K562 (cell line): ENCODE results near the gene NTM. TPM values are rescaled to one million over a fixed set of nuclear protein-coding genes. Genes with fewer than 3 reads are reported as not detected.

Experiments used
- ATAC-seq: fragments of 200-7000 bp; cut with Tn5 transposase; 3 replicates; pipeline ENCODE4 v1.9.1; 2020; ENCODE audit warnings: moderate library complexity
- BruUV-seq: library from RNA; stranded (reverse); fragments of 400-500 nt; replicated peaks from 2 replicates; lab custom pipeline; 2021; lab: Mats Ljungman, UMichigan
- CTCF ChIA-PET: fragments of 300-600 bp; formaldehyde crosslinking; extraction: SDS; loops from one replicate; lab custom pipeline; 2021; ENCODE audit warnings: low intra/inter-chr PET ratio; lab: Yijun Ruan, JAX
- POLR2A ChIA-PET: fragments of 300-600, 350-650 bp; sonication (Branson Sonifier 250); formaldehyde crosslinking; extraction: SDS; loops from one replicate; lab custom pipeline; 2021; ENCODE audit warnings: antibody characterized with exemption, inconsistent platforms; lab: Yijun Ruan, JAX
- DNase-seq, 4 experiments: peaks; one replicate each; pipeline versions ENCODE4 v3.0.0 to v3.0.0-alpha.2; 2011 to 2018; ENCODE audit warnings: low spot score in 3 of 4, mixed read lengths in 3 of 4; ENCODE audit errors: extremely low read depth in 1 of 4
- FAIRE-seq: peaks from 2 replicates; lab custom pipeline; 2011; peaks lifted over from hg19 to GRCh38; lab: Jason Lieb, UNC
- H2AFZ ChIP-seq: 2 replicates; pipeline ENCODE4 v1.6.0; 2011; ENCODE audit warnings: low read depth, low read length, control low read depth, inconsistent platforms
- H3K27ac ChIP-seq: fragments of 200-600 bp; 3 replicates; pipeline ENCODE4 v1.8.0; 2011; ENCODE audit warnings: low read depth, mild to moderate bottlenecking, control low read depth, inconsistent platforms, low read length, moderate library complexity, mixed read lengths; ENCODE audit errors: extremely low read depth
- H3K27me3 ChIP-seq, 2 experiments: fragments of 300-600 bp in 1 of 2; 2 replicates in 1 of 2; 3 replicates in 1 of 2; pipeline versions ENCODE4 v1.6.0 to v1.8.0; 2011; ENCODE audit warnings: inconsistent platforms in 2 of 2, low read length in 2 of 2, mild to moderate bottlenecking in 1 of 2, mixed read lengths in 1 of 2, moderate library complexity in 1 of 2; ENCODE audit not compliant: control insufficient read depth in 2 of 2, insufficient read depth in 2 of 2
- H3K36me3 ChIP-seq: fragments of 300-600 bp; 3 replicates; pipeline ENCODE4 v1.8.0; 2011; ENCODE audit warnings: mild to moderate bottlenecking, low read length, inconsistent platforms; ENCODE audit not compliant: control insufficient read depth, insufficient read depth
- H3K4me1 ChIP-seq, 2 experiments: fragments of 200-600 bp in 1 of 2; replicated peaks in 1 of 2; 2 replicates in 1 of 2; 3 replicates in 1 of 2; pipeline versions ENCODE4 v1.5.1 to v1.8.0; 2011; ENCODE audit warnings: inconsistent platforms in 2 of 2, low read length in 2 of 2, mild to moderate bottlenecking in 1 of 2, mixed read lengths in 1 of 2, moderate library complexity in 1 of 2; ENCODE audit not compliant: control insufficient read depth in 2 of 2, insufficient read depth in 2 of 2
- H3K4me2 ChIP-seq: 2 replicates; pipeline ENCODE4 v1.6.1; 2011; ENCODE audit warnings: low read length, control low read depth, inconsistent platforms, mixed read lengths; ENCODE audit not compliant: insufficient read depth
- H3K4me3 ChIP-seq: fragments of 200-600 bp; sonication (generic), shearing (Covaris generic); 2 replicates; pipeline ENCODE4 v1.5.1; 2016; ENCODE audit warnings: control low read depth, inconsistent platforms
- H3K79me2 ChIP-seq: fragments of 200-600 bp; 3 replicates; pipeline ENCODE4 v1.8.0; 2011; ENCODE audit warnings: low read length, inconsistent platforms; ENCODE audit not compliant: control insufficient read depth, insufficient read depth
- H3K9ac ChIP-seq, 2 experiments: 2 replicates each; pipeline versions ENCODE4 v1.6.0 to v1.6.1; 2011; ENCODE audit warnings: low read depth in 2 of 2, low read length in 2 of 2, control low read depth in 1 of 2, inconsistent platforms in 1 of 2, mild to moderate bottlenecking in 1 of 2, mixed read lengths in 1 of 2; ENCODE audit not compliant: insufficient read depth in 1 of 2
- H3K9me1 ChIP-seq: one replicate; pipeline ENCODE4 v1.6.0; 2011; ENCODE audit warnings: inconsistent platforms, mild to moderate bottlenecking, low read length, moderate library complexity; ENCODE audit not compliant: control insufficient read depth, insufficient read depth
- H3K9me3 ChIP-seq: replicated peaks from 2 replicates; pipeline ENCODE4 v1.5.1; 2011; ENCODE audit warnings: low read depth, low read length, inconsistent platforms; ENCODE audit not compliant: control insufficient read depth, insufficient read depth
- H4K20me1 ChIP-seq: replicated peaks from 2 replicates; pipeline ENCODE4 v1.6.1; 2011; ENCODE audit warnings: low read length, inconsistent platforms, mixed read lengths; ENCODE audit not compliant: control insufficient read depth, insufficient read depth
- ATF3 ChIP-seq, 2 experiments: fragments of 450-650 bp in 1 of 2; sonication (generic) in 1 of 2; formaldehyde crosslinking in 1 of 2; IDR thresholded peaks in 1 of 2; conservative IDR thresholded peaks in 1 of 2; 2 replicates each; pipeline versions ENCODE4 v1.6.1 to v1.8.1; 2016 to 2023; ENCODE audit warnings: mild to moderate bottlenecking in 2 of 2, moderate library complexity in 2 of 2, inconsistent platforms in 1 of 2, missing genetic modification reagents in 1 of 2
- BCLAF1 ChIP-seq, 2 experiments: fragments of 450-650 bp in 1 of 2; IDR thresholded peaks; 2 replicates each; pipeline ENCODE4 v1.6.1; 2011 to 2017; ENCODE audit warnings: low read depth in 2 of 2, antibody characterized with exemption in 1 of 2, borderline replicate concordance in 1 of 2, low read length in 1 of 2, mild to moderate bottlenecking in 1 of 2, mixed read lengths in 1 of 2; ENCODE audit not compliant: control insufficient read depth in 1 of 2
- EGR1 ChIP-seq: fragments of 450-650 bp; conservative IDR thresholded peaks from 2 replicates; pipeline ENCODE4 v1.6.1; 2017; ENCODE audit warnings: mild to moderate bottlenecking
- JUND ChIP-seq, 2 experiments: IDR thresholded peaks; 2 replicates in 1 of 2; 3 replicates in 1 of 2; pipeline ENCODE4 v1.6.1; 2011; ENCODE audit warnings: borderline replicate concordance in 2 of 2, low read depth in 2 of 2, low read length in 2 of 2, improper control_type of control experiment in 1 of 2, missing biosample characterization in 1 of 2, missing genetic modification characterization in 1 of 2, missing genetic modification reagents in 1 of 2
- MBD2 ChIP-seq: sonication (generic); IDR thresholded peaks from 2 replicates; pipeline ENCODE4 v1.6.1; 2016; ENCODE audit warnings: low read depth, borderline replicate concordance
- NRF1 ChIP-seq, 2 experiments: fragments of 450-650 bp; IDR thresholded peaks in 1 of 2; conservative IDR thresholded peaks in 1 of 2; 2 replicates each; pipeline ENCODE4 v1.6.1; 2014; ENCODE audit warnings: mild to moderate bottlenecking in 2 of 2
- POLR3G ChIP-seq: IDR thresholded peaks from 2 replicates; pipeline ENCODE4 v1.6.1; 2011; ENCODE audit not compliant: insufficient read length, insufficient replicate concordance; ENCODE audit errors: extremely low read depth
- SIN3B ChIP-seq: fragments of 450-650 bp; IDR thresholded peaks from 2 replicates; pipeline ENCODE4 v1.6.1; 2017; ENCODE audit warnings: low read depth, mild to moderate bottlenecking, moderate library complexity
- SMAD2 ChIP-seq: fragments of 150-350 bp; IDR thresholded peaks from 2 replicates; pipeline ENCODE4 v1.6.1; 2014; ENCODE audit warnings: low read depth, mild to moderate bottlenecking, low read length
- SOX6 ChIP-seq: fragments of 450-650 bp; IDR thresholded peaks from 2 replicates; pipeline ENCODE4 v1.6.1; 2014; ENCODE audit warnings: mild to moderate bottlenecking
- TEAD1 ChIP-seq, 2 experiments: fragments of 450-650 bp in 1 of 2; sonication (generic) in 1 of 2; formaldehyde crosslinking; IDR thresholded peaks; 2 replicates each; pipeline versions ENCODE4 v1.4.0 to v1.8.0; 2020 to 2022; ENCODE audit warnings: mild to moderate bottlenecking in 2 of 2, missing genetic modification reagents in 1 of 2
- TGIF2 ChIP-seq: sonication (generic); formaldehyde crosslinking; IDR thresholded peaks from 2 replicates; pipeline ENCODE4 v1.8.1; 2022; ENCODE audit warnings: mild to moderate bottlenecking, missing genetic modification reagents, moderate library complexity
- ZBTB17 ChIP-seq: fragments of 450-650 bp; formaldehyde crosslinking; IDR thresholded peaks from 2 replicates; pipeline ENCODE4 v1.4.0; 2020; ENCODE audit warnings: mild to moderate bottlenecking
- ZNF764 ChIP-seq: fragments of 250-450 bp; sonication (Bioruptor Pico); IDR thresholded peaks from 2 replicates; pipeline ENCODE4 v1.4.0; 2020; ENCODE audit warnings: low read depth, mild to moderate bottlenecking, moderate library complexity
- ZNF766 ChIP-seq: fragments of 200-800 bp; sonication (Bioruptor generic); conservative IDR thresholded peaks from 2 replicates; pipeline ENCODE4 v1.6.1; 2016; ENCODE audit warnings: missing genetic modification characterization, missing compliant biosample characterization
- WGBS: fragments of 100-300 bp; shearing (Covaris generic); methylation state at CpG from one replicate; pipeline ENCODE4 v1.1.6; 2016; ENCODE audit warnings: low coverage, mixed read lengths; ENCODE audit not compliant: insufficient coverage; ENCODE audit errors: missing lambda C conversion rate; 5-methylcytosine and 5-hydroxymethylcytosine counted together
- in situ Hi-C: fragments of 300-500 bp; cut with MboI; formaldehyde crosslinking; loops from 4 replicates; pipeline ENCODE4 v1.15.0; 2018; ENCODE audit warnings: inconsistent platforms, mixed read lengths
- intact Hi-C: fragments of 100-400 bp; cut with micrococcal nuclease; formaldehyde crosslinking; loops from 2 replicates; pipeline ENCODE4 v1.14.2; 2022
- polyA plus RNA-seq, 8 experiments: library from polyadenylated mRNA; depleted of rRNA in 4 of 8; stranded (reverse) in 5 of 8; unstranded in 3 of 8; fragments of >200 nt; fragmentation: Nextera tagmentation in 2 of 8; fragmentation: Illumina TruSeq in 1 of 8; extraction: Ambion mirVana in 2 of 8; extraction: Trizol in 1 of 8; gene quantifications; 2 replicates each; pipeline versions ENCODE4 v1.2.1 to v1.2.3, GENCODE V29; 2011 to 2014; ENCODE audit warnings: inconsistent platforms in 1 of 8, missing spikeins in 1 of 8
- total RNA-seq, 7 experiments: library from RNA; depleted of rRNA in 6 of 7; stranded (reverse); fragments of >200 nt in 6 of 7; fragmentation: Illumina TruSeq in 2 of 7; extraction: Trizol in 2 of 7; gene quantifications; 2 replicates each; pipeline versions ENCODE4 v1.2.1 to v1.2.3, GENCODE V29; 2011 to 2021; ENCODE audit warnings: low replicate concordance in 1 of 7
- TF ChIP-seq, protein P1 (sequence below): sonication (generic); formaldehyde crosslinking; IDR thresholded peaks from 2 replicates; pipeline ENCODE4 v1.8.1; 2023; ENCODE audit warnings: mild to moderate bottlenecking, missing genetic modification reagents

NTM gene
- total and polyA plus RNA-seq, 9 of the 15 experiments (the other 6 are each of a cell fraction or from before 2014, with no cell fraction given) = not detected

DNA sequence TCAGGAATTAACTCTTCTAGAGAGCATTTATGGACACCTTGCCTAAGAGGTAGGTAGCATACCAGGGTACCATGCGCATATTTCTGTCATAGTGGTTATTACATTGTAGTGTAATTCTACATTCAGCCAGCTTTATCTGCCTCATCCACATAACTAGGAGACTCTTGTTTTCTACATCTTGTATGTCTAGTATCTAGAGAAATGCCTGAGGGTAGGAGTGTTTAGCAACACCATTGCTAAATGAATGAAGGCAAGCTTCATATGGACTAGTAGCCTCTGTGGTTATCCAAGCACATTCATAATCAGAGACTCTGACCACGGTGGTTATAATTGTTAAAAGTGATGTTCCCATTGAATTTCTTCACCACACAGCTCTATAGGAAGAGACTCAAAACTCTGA, 107.9 kb downstream of the NTM start:
- Histone ChIP-seq H3K27me3 (no peaks in the 10 kb centered on the region), H3K4me2 (no peak overlapping the region), H3K27ac (no peak overlapping the region), H3K4me3 (no peak overlapping the region), H3K9me1 (no peaks in the 10 kb centered on the region), H4K20me1 (no peaks in the 10 kb centered on the region; the same call in 1 of the 2 replicates), H2AFZ (no peak overlapping the region), H3K4me1 (no peaks in the 10 kb centered on the region), H3K9ac (no peak overlapping the region), H3K36me3 (no peaks in the 10 kb centered on the region), H3K79me2 (no peaks in the 10 kb centered on the region), H3K9me3 (no peaks in the 10 kb centered on the region)
- 3% methylated on average over 2 of the region's 2 CpGs for WGBS
- ATAC-seq = no peak
- no TSS peak for BruUV-seq
- no peak for DNase-seq
- ChIA-PET CTCF (no interaction called here), POLR2A (no interaction called here)
- in situ Hi-C loops (no loop called here), intact Hi-C loops (no loop called here)
- FAIRE-seq = no peak
- no peak for TF ChIP-seq ZBTB17 (CRISPR knock-in tag)
- TF ChIP-seq JUND (IDR thresholded peaks at IDR 0.05; ENCODE audit: borderline replicate concordance, low read depth, low read length) = no peak
- TF ChIP-seq JUND (tag; IDR thresholded peaks at IDR 0.05; ENCODE audit: borderline replicate concordance, low read depth, low read length) = no peak
- no peak for TF ChIP-seq SOX6
- TF ChIP-seq EGR1 = no peak
- TF ChIP-seq ZNF766 (CRISPR knock-in tag) = no peak
- TF ChIP-seq SMAD2 = no peak
- TF ChIP-seq SIN3B = no peak
- TF ChIP-seq TGIF2 (CRISPR knock-in tag) = no peak
- TF ChIP-seq, protein P1, sequence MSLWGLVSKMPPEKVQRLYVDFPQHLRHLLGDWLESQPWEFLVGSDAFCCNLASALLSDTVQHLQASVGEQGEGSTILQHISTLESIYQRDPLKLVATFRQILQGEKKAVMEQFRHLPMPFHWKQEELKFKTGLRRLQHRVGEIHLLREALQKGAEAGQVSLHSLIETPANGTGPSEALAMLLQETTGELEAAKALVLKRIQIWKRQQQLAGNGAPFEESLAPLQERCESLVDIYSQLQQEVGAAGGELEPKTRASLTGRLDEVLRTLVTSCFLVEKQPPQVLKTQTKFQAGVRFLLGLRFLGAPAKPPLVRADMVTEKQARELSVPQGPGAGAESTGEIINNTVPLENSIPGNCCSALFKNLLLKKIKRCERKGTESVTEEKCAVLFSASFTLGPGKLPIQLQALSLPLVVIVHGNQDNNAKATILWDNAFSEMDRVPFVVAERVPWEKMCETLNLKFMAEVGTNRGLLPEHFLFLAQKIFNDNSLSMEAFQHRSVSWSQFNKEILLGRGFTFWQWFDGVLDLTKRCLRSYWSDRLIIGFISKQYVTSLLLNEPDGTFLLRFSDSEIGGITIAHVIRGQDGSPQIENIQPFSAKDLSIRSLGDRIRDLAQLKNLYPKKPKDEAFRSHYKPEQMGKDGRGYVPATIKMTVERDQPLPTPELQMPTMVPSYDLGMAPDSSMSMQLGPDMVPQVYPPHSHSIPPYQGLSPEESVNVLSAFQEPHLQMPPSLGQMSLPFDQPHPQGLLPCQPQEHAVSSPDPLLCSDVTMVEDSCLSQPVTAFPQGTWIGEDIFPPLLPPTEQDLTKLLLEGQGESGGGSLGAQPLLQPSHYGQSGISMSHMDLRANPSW = no peak
- TF ChIP-seq TEAD1 (CRISPR knock-in tag; IDR thresholded peaks at IDR 0.05) = no peak
- TF ChIP-seq BCLAF1 (IDR thresholded peaks at IDR 0.05; ENCODE audit: borderline replicate concordance in 1 of 2, control insufficient read depth in 1 of 2, low read depth in 2 of 2, low read length in 1 of 2) = no peak
- TF ChIP-seq ATF3 (IDR thresholded peaks at IDR 0.05) = no peak
- TF ChIP-seq ATF3 (CRISPR knock-in tag; conservative IDR thresholded peaks at IDR 0.05) = no peak
- no peak for TF ChIP-seq ZNF764
- TF ChIP-seq POLR3G = no peak
- no peak for TF ChIP-seq NRF1 (conservative IDR thresholded peaks at IDR 0.05 in 1 of 2, IDR thresholded peaks at IDR 0.05 in 1 of 2)
- TF ChIP-seq MBD2 = no peak
